Liver (tissue), 9 donors: ENCODE data around the gene NADSYN1. TPM values are rescaled to one million over a fixed set of nuclear protein-coding genes. Genes with fewer than 3 reads are reported as not detected.

Source experiments
- DNase-seq: peaks from one replicate; pipeline ENCODE4 v3.0.0-alpha.2; 2017; ENCODE audit warnings: low spot score
- H3K27ac ChIP-seq, 2 donors: one replicate each; pipeline ENCODE4 v1.7.0; 2013; ENCODE audit warnings: inconsistent platforms in 2 of 2, low read length in 2 of 2, control low read depth in 1 of 2, low read depth in 1 of 2, mild to moderate bottlenecking in 1 of 2
- H3K27me3 ChIP-seq, 4 donors: one replicate each; pipeline versions ENCODE4 v1.6.1 to v1.7.0; 2013; ENCODE audit warnings: low read length in 3 of 4, inconsistent platforms in 1 of 4, mild to moderate bottlenecking in 1 of 4, moderate library complexity in 1 of 4; ENCODE audit not compliant: control insufficient read depth in 4 of 4, insufficient read depth in 4 of 4
- H3K36me3 ChIP-seq, 4 donors: one replicate each; pipeline versions ENCODE4 v1.6.1 to v1.7.0; 2013; ENCODE audit warnings: low read length in 3 of 4, mild to moderate bottlenecking in 3 of 4, low read depth in 1 of 4, moderate library complexity in 1 of 4; ENCODE audit not compliant: control insufficient read depth in 4 of 4, insufficient read depth in 3 of 4
- H3K4me1 ChIP-seq, 4 donors: one replicate each; pipeline versions ENCODE4 v1.6.1 to v1.7.0; 2013; ENCODE audit warnings: low read length in 3 of 4, mild to moderate bottlenecking in 3 of 4, moderate library complexity in 1 of 4; ENCODE audit not compliant: control insufficient read depth in 4 of 4, insufficient read depth in 4 of 4
- H3K4me3 ChIP-seq, 3 donors: one replicate each; pipeline versions ENCODE4 v1.6.1 to v1.7.0; 2013; ENCODE audit warnings: low read length in 3 of 3, control low read depth in 1 of 3, low read depth in 1 of 3, mild to moderate bottlenecking in 1 of 3
- H3K9ac ChIP-seq, 2 donors: one replicate each; pipeline ENCODE4 v1.7.0; 2013; ENCODE audit warnings: low read length in 2 of 2, mild to moderate bottlenecking in 2 of 2, moderate library complexity in 2 of 2, control low read depth in 1 of 2, low read depth in 1 of 2
- H3K9me3 ChIP-seq, 4 donors: one replicate each; pipeline versions ENCODE4 v1.6.1 to v1.7.0; 2013; ENCODE audit warnings: low read length in 3 of 4; ENCODE audit not compliant: control insufficient read depth in 4 of 4
- FOXA2 ChIP-seq: IDR thresholded peaks from 2 replicates; pipeline ENCODE4 v1.6.1; 2016; ENCODE audit warnings: antibody characterized with exemption
- REST ChIP-seq: IDR thresholded peaks from 2 replicates; pipeline ENCODE4 v1.6.1; 2016; ENCODE audit warnings: antibody characterized with exemption, mild to moderate bottlenecking
- SP1 ChIP-seq: IDR thresholded peaks from 2 replicates; pipeline ENCODE4 v1.6.1; 2018; ENCODE audit warnings: antibody characterized with exemption, mild to moderate bottlenecking
- WGBS: extraction: QIAGEN DNeasy Blood & Tissue Kit; methylation state at CpG from one replicate; pipeline ENCODE4 v1.1.7; 2013; 5-methylcytosine and 5-hydroxymethylcytosine counted together
- polyA plus RNA-seq, 2 donors: library from polyadenylated mRNA; stranded (reverse) in 1 of 2; unstranded in 1 of 2; fragments of 200-250 nt in 1 of 2; fragments of >200 nt in 1 of 2; fragmentation: Nextera tagmentation in 1 of 2; extraction: Ambion mirVana in 1 of 2; gene quantifications; one replicate each; pipeline versions ENCODE4 v1.2.1 to v1.2.3, GENCODE V29; 2013 to 2015
- total RNA-seq, 2 donors: library from RNA; depleted of rRNA; stranded (reverse); fragments of >200 nt; gene quantifications; one replicate each; pipeline ENCODE4 v1.2.3, GENCODE V29; 2014
- donor health status: healthy.
- donor health status: healthy.
- donor health status: healthy.
- donor health status: healthy.
- donor health status: healthy.

The NADSYN1 gene
- total and polyA plus RNA-seq, 4 donors = 16.6 to 33.6 (median 22.2) TPM

GRCh38 chr11:71476926-71477640, 24.1 kb downstream of the NADSYN1 start (continued):
- TF ChIP-seq REST = no peak
- TF ChIP-seq FOXA2 = no peak

GRCh38 chr11:71477641-71478527, 24.9 kb downstream of the NADSYN1 start:
- Histone ChIP-seq H3K27me3 (no peaks in the 10 kb centered on the region), H3K27ac (no peak overlapping the region), H3K36me3 (peaks cover 23 to 79% (median 37%) of the 10 kb centered on the region in 4 donors), H3K9me3 (no peaks in the 10 kb centered on the region), H3K4me1 (no peaks in the 10 kb centered on the region), H3K9ac (no peak overlapping the region), H3K4me3 (no peak overlapping the region)
- TF ChIP-seq REST = no peak
- WGBS = 89% methylated on average over 25 of the region's 25 CpGs
- no peak for DNase-seq

- Histone ChIP-seq H3K27ac (no peak overlapping the region), H3K27me3 (no peaks in the 10 kb centered on the region), H3K36me3 (peaks cover 20 to 79% (median 42%) of the 10 kb centered on the region in 4 donors), H3K9ac (no peak overlapping the region), H3K9me3 (no peaks in the 10 kb centered on the region), H3K4me1 (no peaks in the 10 kb centered on the region), H3K4me3 (no peak overlapping the region)
- TF ChIP-seq SP1 = no peak
- DNase-seq = no peak
- 97% methylated on average over 11 of the region's 11 CpGs for WGBS
These were observed 25.5 kb downstream of the NADSYN1 start for GRCh38 chr11:71478528-71478840.
